Effector CD4-positive, alpha-beta T cell (primary cell): Measurements from ENCODE around the gene CORO2A.
"Not testable (repeated sequence)": the region's sequence is repeated elsewhere in the genome, so short reads cannot be mapped to it uniquely, and the experiment has no call there.

Experiments used
- DNase-seq: peaks from one replicate; pipeline ENCODE4 v3.0.0-alpha.2; 2020

The CORO2A gene

GRCh38 chr9:98105006-98105405 lies 87.4 kb downstream of the CORO2A start:
- no peak for DNase-seq

GRCh38 chr9:98104445-98104881 lies 88.0 kb downstream of the CORO2A start:
- no peak for DNase-seq

GRCh38 chr9:98101868-98102273 lies 90.6 kb downstream of the CORO2A start:
- peak; percentile 77 for DNase-seq

- DNase-seq, result no peak
These were observed 91.0 kb downstream of the CORO2A start for GRCh38 chr9:98101416-98101815.

GRCh38 chr9:98100456-98100855 lies 92.0 kb downstream of the CORO2A start:
- no peak for DNase-seq

- no peak for DNase-seq
These were observed 92.5 kb downstream of the CORO2A start for GRCh38 chr9:98099898-98100297.

- peak; percentile 31 for DNase-seq
These were observed 93.1 kb downstream of the CORO2A start for GRCh38 chr9:98099346-98099745.

GRCh38 chr9:98097836-98098235 lies 94.6 kb downstream of the CORO2A start:
- peak; percentile 35 for DNase-seq

- DNase-seq, result no peak
These were observed 96.3 kb downstream of the CORO2A start for GRCh38 chr9:98096091-98096490.

- no peak for DNase-seq
These were observed 97.0 kb downstream of the CORO2A start for GRCh38 chr9:98095401-98095800.

- no peak for DNase-seq
These were observed 97.6 kb downstream of the CORO2A start for GRCh38 chr9:98094851-98095250.

- no peak for DNase-seq
These were observed 98.1 kb downstream of the CORO2A start for GRCh38 chr9:98094316-98094715.

- DNase-seq, result no peak
These were observed 99.9 kb downstream of the CORO2A start for GRCh38 chr9:98092613-98092931.

- DNase-seq, result no peak
These were observed 100.5 kb downstream of the CORO2A start for GRCh38 chr9:98091735-98092612.

GRCh38 chr9:98090674-98091073 lies 101.8 kb downstream of the CORO2A start:
- DNase-seq, result not testable (repeated sequence)

- DNase-seq, result no peak
These were observed 104.8 kb downstream of the CORO2A start for GRCh38 chr9:98087420-98088354.

GRCh38 chr9:98086461-98086860 lies 106.0 kb downstream of the CORO2A start:
- DNase-seq, result no peak

- no peak for DNase-seq
These were observed 106.5 kb downstream of the CORO2A start for GRCh38 chr9:98085944-98086343.

- DNase-seq, result no peak
These were observed 107.4 kb downstream of the CORO2A start for GRCh38 chr9:98085058-98085457.

GRCh38 chr9:98084396-98084795 lies 108.0 kb downstream of the CORO2A start:
- no peak for DNase-seq

- DNase-seq, result no peak
These were observed 108.8 kb downstream of the CORO2A start for GRCh38 chr9:98083566-98084183.

- DNase-seq, result no peak
These were observed 109.4 kb downstream of the CORO2A start for GRCh38 chr9:98083061-98083501.
